NK-92 (cell line): Measurements from ENCODE around the gene OR3A3.
"Not testable (repeated sequence)": the region's sequence is repeated elsewhere in the genome, so short reads cannot be mapped to it uniquely, and the experiment has no call there.

ENCODE experiments used
- DNase-seq: peaks from one replicate; lab custom pipeline; 2025; ENCODE audit not compliant: unreplicated experiment; lab: John Stamatoyannopoulos, UW

OR3A3 gene

GRCh38 chr17:3411070-3411469, at the start of gene OR3A3:
Gene OR3A3 (plus strand): TSS chr17:3411370.
- DNase-seq: no peak

DNA sequence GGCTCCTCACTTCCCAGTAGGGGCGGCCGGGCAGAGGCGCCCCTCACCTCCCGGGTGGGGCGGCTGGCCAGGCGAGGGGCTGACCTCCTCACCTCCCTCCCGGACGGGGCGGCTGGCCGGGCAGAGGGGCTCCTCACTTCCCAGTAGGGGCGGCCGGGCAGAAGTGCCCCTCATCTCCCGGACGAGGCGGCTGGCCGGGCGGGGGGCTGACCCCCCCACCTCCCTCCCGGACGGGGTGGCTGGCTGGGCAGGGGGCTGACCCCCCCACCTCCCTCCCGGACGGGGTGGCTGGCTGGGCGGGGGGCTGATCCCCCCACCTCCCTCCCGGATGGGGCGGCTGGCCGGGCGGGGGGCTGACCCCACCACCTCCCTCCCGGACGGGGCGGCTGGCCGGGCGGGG, 40.0 kb upstream of the OR3A3 start:
- DNase-seq: not testable (repeated sequence)

DNA sequence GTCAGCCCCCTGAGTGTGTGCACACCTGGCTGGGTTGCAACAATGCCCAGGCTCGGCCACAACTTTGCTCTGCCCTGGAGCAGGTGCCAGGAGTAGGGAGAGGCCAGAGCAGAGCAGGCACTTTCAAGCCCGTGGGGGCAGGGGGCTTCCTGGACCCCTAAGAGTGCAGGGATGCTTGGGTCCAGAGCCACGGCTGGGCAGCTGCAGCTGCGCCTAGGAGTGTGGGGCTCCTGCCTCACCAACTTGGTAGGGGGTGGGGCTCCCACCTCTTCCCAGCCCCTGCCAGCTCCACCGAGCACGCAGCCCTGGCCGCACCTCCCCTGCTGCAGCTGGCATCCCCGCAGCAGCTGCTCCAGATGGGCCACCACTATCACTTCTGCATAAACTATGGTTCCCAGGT, 32.8 kb upstream of the OR3A3 start:
- DNase-seq: no peak

DNA sequence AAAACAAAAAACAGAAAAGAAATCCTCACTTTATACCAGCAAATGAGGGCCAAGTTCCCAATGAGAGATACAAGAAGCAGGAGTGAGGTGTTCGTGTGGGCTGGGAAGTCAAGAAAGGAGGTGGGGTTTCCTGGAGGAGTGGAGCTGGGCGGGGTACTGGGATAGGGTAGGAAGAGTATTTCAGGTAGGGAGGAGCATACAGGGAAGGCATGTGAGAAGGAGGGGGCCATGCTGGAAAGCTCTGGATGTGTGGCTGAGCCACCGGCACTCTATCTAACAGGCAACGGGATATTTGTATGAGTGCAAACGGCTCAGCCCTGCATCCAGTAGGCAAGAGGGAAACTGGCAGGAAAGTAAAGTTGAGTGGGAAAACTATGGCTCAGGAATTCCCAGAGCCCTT, 29.2 kb upstream of the OR3A3 start:
- no peak for DNase-seq

DNA sequence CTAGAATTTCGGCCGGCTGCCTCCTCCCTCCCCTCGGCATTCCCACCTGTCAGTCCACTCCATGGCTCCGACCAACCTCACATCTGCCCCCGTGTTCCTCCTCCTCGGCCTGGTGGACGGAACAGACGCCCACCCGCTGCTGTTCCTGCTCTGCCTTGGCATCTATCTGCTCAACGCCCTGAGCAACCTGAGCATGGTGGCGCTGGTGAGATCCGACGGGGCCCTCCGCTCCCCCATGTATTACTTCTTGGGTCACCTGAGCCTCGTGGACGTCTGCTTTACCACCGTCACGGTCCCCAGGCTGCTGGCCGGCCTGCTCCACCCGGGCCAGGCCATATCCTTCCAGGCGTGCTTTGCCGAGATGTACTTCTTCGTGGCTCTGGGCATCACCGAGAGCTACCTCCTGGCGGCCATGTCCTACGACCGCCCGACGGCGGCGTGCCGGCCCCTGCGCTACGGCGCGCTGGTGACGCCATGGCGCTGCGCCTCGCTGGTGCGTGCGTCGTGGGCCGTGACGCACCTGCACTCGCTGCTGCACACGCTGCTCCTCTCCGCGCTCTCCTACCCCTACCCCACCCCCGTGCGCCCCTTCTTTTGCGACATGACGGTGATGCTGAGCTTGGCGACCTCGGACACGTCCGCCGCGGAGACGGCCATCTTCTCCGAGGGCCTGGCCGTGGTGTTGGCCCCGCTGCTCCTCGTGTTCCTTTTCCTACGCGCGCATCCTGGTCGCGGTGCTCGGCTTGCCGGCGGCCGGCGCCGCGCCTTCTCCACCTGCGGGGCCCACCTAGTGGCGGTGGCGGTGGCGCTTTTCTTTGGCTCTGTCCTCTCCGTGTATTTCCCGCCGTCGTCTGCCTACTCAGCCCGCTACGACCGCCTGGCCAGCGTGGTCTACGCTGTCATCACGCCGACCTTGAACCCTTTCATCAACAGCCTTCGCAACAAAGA, 25.0 kb upstream of the OR3A3 start, which contains the start of gene OR3A2:
Gene OR3A2 (minus strand): TSS at position 440 of the 948 bp plus-strand sequence.
- no peak for DNase-seq

GRCh38 chr17:3389791-3390190, 21.4 kb upstream of the OR3A3 start:
- DNase-seq: no peak

GRCh38 chr17:3397801-3398200, 13.4 kb upstream of the OR3A3 start:
- DNase-seq: not testable (repeated sequence)

GRCh38 chr17:3398310-3398709, 12.9 kb upstream of the OR3A3 start, which contains the start of gene OR1E1:
Gene OR1E1 (minus strand): TSS chr17:3398410. CDS start chr17:3398410, 0 bp downstream.
- DNase-seq: no peak

DNA sequence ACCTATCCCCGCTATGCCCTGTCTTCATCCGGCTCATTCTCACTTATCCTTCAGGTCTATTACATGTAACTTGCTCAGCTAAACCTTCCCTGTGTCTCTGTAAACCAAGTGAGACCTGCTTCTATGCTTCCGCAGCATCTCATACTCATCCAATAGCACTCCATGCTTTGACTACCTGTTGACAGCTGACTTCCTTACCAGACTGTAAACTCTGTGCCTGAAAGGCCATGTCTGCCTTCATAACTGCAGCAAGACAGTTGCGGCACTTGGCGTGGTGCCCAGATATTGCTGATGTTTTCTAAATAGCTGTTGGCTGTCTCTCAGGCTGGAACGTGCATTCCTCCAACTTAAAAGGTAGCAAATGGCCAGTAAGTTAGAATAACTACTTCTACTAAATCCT, 11.1 kb upstream of the OR3A3 start:
- no peak for DNase-seq

DNA sequence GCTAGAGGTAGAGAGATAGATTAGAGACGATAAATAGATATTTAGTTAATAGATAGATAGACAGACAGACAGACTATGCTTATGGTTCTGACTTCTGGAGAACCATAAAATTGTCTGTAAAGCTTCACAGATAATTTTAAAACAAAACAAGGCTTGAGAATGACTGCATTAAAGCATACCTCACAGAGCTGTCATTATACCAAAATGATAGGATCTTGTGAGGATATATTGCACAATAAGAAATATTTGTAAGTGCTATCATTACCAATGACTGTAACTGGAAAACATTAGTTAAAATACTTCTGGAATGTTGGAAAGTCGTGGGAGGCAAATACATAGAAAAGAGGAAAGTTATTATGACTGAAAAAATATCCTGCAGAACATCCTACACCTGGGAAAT, 9.4 kb upstream of the OR3A3 start:
- no peak for DNase-seq

DNA sequence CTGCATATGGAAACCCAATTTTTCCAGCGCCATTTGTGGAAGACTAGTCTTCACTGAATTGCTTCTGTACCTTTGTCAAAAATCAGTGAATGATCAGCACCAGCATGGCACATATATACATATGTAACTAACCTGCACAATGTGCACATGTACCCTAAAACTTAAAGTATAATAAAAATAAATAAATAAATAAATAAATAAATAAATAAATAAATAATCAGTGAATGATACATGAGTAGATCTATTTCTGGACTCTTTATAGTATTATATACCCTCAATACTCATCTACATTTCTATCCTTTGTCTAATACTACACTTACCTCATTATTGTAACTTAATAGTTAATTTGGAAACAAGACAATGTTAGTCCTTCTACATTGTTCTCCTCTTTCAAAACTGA, 7.3 kb upstream of the OR3A3 start:
- not testable (repeated sequence) for DNase-seq

GRCh38 chr17:3412216-3412615, 1.0 kb downstream of the OR3A3 start:
- DNase-seq: not testable (repeated sequence)

DNA sequence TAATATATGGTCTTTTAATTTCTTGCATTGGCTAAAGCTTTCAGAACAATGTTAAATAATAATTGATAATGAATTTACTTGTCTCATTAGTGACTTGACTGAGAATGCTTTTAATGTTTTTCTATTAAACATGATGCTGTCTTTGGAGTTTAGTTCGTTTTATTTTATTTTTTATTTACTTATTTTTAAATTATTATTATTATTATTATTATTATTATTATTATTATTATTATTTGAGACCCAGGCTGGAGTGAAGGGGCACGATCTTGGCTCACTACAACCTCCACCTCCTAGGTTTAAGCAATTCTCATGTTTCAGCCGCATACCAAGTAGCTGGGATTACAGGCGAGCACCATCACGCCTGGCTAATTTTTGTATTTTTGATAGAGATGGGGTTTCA, 4.4 kb downstream of the OR3A3 start:
- DNase-seq: no peak

DNA sequence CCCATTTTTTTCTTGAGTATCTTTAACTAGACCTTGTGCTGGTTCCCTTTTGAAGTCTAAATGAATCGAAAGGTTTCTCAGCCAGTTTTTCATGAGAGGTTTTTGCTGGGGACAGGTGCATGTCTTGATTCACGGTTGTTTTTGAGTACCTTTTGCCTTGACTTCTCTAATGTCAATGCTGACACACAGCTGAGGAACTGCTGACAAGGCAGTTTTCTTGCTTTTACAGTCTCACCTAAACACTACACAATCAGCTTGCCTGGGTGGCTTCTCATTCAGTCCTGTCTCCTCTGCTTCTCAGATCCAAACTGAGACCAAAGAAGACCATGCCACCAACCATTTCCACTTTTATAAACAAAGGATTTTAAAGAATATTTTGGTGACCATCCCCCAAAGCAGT, 7.1 kb downstream of the OR3A3 start:
- DNase-seq: no peak

- not testable (repeated sequence) for DNase-seq
These were observed 22.0 kb downstream of the OR3A3 start for GRCh38 chr17:3433215-3433614.

DNA sequence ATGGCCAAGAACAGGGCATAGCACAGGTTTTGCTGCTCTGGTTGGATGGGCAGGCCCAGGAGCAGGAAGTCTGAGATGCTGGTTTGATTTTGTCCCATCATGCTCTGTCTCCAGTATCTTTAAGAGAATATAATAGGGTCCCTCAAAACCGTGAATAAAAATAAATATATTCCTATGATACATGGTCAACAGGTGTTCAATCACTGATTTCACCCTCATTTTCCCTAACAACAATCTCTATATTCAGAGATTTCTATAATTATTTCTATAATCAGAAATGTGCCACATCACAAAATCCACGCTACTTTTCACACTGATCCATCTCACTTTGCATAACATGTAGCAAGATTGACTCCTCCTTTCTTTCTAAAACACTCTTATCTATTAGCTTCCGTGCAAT, 22.6 kb downstream of the OR3A3 start, which contains the start of gene OR1E2:
Gene OR1E2 (minus strand): TSS at position 101 of the 400 bp plus-strand sequence. CDS start 0 bp downstream, at position 101.
- no peak for DNase-seq

- no peak for DNase-seq
These were observed 27.2 kb downstream of the OR3A3 start for GRCh38 chr17:3438368-3438767.

DNA sequence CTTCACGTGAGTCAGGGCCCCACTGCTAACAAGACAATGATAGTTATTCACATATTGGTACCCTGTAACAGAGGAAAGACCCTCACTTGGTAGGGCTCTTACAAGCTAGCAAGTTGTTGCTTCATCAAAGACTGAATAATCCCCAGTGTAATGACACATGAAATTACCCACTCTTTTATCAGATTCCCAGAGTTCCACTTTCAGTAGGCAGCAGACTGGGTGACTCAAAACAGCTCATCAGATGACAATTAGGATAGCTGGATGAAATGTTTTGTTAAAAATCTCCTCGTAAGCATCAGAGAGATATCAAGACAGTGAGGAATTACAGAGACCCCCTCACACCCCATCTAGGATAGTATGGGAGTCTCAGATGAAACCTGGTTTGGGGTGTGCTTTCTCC, 29.3 kb downstream of the OR3A3 start:
- no peak for DNase-seq

DNA sequence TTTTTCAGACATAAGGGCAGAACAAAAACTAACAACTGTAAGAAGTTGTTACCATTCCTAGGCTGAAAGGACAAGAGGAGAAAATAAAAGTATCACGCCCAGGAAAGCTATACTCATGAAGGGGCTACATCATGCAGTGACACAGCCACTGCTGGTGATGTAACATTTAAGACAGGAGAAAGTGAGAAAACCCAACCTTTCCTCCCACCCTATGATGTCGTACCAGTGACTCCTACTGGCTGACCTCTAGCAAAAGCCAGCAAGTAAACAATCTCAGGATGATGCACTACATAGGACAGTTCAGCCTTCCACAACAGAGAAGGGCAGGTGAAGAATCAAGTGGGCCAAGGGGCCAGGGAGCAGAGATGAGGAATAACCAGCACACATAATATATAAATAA, 36.5 kb downstream of the OR3A3 start:
- no peak for DNase-seq

GRCh38 chr17:3448059-3448665, 37.0 kb downstream of the OR3A3 start:
- DNase-seq: no peak

DNA sequence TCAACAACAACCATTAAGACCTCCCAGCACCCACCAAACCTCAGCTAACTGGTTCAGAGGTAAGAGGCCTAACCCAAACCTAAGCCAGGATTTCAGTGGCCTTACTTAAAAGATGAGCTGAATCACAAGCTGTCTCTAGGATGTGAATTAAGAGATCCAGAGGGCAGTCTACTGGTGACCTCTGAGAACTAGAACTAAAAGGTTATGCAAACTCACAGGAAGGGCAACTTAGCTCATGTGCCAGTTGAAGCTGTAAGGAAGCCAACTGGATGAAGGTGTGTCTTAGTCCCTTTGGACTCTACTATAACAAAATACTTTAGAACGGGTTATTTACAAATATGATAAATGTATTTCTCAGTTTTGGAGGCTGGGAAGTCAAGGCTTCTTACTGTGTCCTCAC, 55.2 kb downstream of the OR3A3 start:
- DNase-seq: not testable (repeated sequence)

GRCh38 chr17:3469529-3469928, 58.4 kb downstream of the OR3A3 start:
- no peak for DNase-seq
